C4-2B (cell line): Measurements from ENCODE around the gene UNC80.

Experiments
- CTCF ChIP-seq: fragments of 450-650 bp; conservative IDR thresholded peaks from 2 replicates; pipeline ENCODE4 v1.5.1; 2017; ENCODE audit warnings: mild to moderate bottlenecking
- ZFX ChIP-seq: fragments of 450-650 bp; IDR thresholded peaks from 2 replicates; pipeline ENCODE4 v1.6.1; 2017

DNA sequence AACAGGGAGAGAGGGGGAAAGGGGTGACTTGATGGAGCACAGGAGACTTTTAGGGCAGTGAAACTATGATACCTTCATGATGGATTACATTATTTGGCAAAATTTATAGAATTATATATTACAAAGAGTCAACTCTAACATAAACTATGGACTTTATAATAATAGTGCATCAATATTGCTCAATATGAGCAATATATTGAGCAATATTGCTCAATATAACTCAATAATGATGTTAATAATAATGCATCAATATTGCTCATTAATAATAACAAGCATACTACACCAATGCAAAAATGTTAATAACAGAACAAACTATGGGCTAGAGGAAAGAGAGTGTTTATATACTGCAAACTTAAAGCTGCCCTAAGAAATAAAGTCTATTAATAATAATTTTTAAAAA is 3.1 kb upstream of the UNC80 start:
- no peak for TF ChIP-seq CTCF
- no peak for TF ChIP-seq ZFX
